Measurements from ENCODE around the gene ALG9.

ALG9 gene, protein sequence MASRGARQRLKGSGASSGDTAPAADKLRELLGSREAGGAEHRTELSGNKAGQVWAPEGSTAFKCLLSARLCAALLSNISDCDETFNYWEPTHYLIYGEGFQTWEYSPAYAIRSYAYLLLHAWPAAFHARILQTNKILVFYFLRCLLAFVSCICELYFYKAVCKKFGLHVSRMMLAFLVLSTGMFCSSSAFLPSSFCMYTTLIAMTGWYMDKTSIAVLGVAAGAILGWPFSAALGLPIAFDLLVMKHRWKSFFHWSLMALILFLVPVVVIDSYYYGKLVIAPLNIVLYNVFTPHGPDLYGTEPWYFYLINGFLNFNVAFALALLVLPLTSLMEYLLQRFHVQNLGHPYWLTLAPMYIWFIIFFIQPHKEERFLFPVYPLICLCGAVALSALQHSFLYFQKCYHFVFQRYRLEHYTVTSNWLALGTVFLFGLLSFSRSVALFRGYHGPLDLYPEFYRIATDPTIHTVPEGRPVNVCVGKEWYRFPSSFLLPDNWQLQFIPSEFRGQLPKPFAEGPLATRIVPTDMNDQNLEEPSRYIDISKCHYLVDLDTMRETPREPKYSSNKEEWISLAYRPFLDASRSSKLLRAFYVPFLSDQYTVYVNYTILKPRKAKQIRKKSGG

DNA sequence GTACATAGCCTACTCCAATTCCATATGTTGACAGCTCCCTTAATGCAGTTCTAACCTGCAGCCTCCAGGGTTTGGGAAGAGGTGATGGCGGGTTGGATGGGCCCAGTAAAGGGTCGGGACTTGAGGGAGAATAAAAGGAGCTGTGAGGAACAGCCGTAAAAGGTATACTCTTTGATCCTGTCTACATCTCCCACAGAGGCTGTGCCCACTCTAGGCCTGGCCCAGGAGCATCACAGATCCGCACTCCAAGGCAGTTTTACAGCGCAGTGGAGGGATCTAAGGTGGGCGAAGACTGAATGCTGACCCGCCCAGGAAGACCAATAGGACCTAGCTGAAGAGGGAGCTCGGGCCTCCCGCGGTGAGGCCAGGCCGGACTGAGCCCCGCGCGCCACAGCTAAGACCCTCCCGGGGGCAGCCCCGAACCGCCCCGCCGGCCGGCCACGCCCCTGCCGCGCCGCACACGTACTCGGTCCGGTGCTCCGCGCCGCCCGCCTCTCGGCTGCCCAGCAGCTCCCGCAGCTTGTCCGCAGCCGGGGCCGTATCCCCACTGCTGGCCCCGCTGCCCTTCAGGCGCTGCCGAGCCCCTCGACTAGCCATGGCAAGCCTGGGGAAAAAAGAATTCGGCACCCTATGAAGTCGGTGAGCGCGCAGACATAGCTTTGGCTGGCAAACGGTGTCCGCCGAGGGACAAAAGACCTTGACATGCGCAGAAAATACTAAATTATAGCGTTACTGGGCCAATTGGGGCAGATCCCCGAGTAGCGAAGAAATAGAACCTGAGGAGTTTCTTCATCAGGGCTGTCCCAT is at the start of gene ALG9:
ALG9 (minus strand) TSS at position 696 of the 807 bp plus-strand sequence; CDS start at position 597, 99 bp downstream.
- Mint-ChIP-seq H3K36me3 (peaks cover 35% of the 10 kb centered on the region), H3K4me3 (peak within 1 kb of the TSS; percentile 91), H3K9me3 (no peaks in the 10 kb centered on the region)

DNA sequence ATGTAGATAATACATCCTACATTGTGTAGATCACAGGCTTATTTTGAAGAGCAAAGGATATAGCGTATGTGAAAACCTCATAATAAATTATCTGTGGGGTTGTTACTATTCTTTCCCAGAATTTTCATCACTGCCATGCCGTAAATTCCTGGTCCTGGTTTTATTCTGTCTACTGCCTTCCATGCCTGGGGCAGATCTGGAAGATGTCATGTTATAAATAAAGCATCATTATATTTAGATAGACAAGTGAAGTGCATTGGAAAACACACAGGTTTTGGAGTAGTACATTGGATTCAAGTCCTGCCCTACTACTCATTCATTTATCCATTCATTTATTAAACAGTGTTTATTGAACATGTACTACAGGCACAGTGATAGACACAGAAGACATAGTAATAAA is 49.5 kb upstream of the ALG9 start:
- DNase-seq, result no peak
- H3K27me3 Mint-ChIP-seq, result peaks cover 48% of the 10 kb centered on the region
- H3K4me1 Mint-ChIP-seq, result peaks cover 3% of the 10 kb centered on the region
- H3K27ac Mint-ChIP-seq, result no peak overlapping the region
- H3K9me3 Mint-ChIP-seq, result no peaks in the 10 kb centered on the region
- H3K36me3 Mint-ChIP-seq, result no peaks in the 10 kb centered on the region
- no peak overlapping the region for H3K4me3 Mint-ChIP-seq
- CTCF ChIA-PET, result no interaction called here

More for the DNA sequence above, at the start of gene ALG9:
- Mint-ChIP-seq H3K4me1 (peaks cover 23% of the 10 kb centered on the region), H3K27ac (peak within 1 kb of the TSS; percentile 92), H3K27me3 (no peaks in the 10 kb centered on the region)
- CTCF ChIA-PET, result interaction anchor here (0.6 to 2.7 kb wide), 12 partner anchors 10 to 416 kb away, joined by 3 to 18 read pairs (median 3); partner anchors contain the start of gene CFAP68
- DNase-seq, result peak; percentile 93

DNA sequence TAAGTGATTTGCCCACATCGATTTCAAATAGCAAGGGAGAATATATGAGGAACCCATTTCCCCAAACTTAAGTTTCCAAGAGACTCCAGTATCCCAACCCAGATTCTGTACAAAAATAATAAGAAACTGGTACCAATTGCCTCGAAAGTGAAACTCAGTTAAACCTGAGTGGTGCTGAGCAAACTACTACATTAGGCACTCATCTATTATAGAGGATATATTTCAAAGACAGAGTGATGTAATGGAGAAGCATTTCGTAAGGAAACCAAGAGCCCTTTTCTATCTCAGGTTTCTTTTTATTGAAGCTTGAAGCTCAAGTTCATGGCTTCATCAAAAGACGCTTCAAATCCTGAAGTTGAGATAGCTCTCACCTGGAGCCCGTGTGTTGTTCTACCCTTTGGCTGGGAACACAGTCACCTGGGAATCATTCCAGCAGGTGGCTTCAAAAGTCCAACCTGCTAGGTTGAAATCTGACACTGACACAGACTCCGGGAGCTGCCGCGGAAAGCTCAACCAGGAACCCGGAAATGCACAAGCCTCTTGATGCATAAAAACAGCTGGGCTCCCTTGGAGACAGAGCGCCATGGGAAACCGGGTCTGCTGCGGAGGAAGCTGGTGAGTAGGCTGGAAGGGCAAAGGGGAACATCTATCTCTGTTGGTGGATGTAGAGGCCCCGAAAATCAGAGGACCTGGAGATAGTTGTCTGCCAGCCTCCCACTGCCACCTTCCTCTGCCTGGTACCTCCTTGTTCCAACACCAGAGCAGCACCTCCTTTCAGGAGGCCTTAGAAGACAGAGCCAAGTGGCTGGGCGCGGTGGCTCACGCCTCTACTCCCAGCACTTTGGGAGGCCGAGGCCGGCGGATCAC is 47.2 kb upstream of the ALG9 start, which contains the start of gene C11orf52:
C11orf52 (plus strand) TSS at position 524 of the 867 bp plus-strand sequence; CDS start at position 584, 60 bp downstream.
- Mint-ChIP-seq H3K4me3 (no peak within 1 kb of the TSS), H3K9me3 (no peaks in the 10 kb centered on the region), H3K27me3 (peaks cover 53% of the 10 kb centered on the region), H3K4me1 (no peaks in the 10 kb centered on the region), H3K27ac (no peak within 1 kb of the TSS), H3K36me3 (no peaks in the 10 kb centered on the region)
- CTCF ChIA-PET, result interaction anchor here (1.1 to 1.3 kb wide), 2 partner anchors 9 to 64 kb away, joined by 3 to 4 read pairs; no protein-coding TSS in a partner anchor
- DNase-seq, result no peak

DNA sequence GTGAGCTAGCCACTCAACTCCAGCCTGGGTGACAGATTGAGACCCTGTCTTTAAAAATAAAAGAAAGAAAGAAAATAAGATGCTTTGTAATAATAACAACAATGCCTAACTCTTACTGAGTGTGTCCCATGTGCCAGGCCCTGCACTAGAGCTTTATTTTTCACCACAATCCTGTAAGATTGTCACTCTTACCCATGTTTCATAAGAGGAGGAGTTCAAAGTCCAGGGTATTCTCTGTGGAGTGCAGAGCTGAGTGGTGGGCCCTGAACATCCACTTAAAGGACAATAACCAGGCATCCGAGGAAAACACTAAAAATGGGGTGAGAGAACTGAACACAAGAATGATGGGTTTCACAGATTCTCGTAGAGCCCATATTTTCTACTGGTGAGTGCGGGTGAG is 46.4 kb upstream of the ALG9 start:
- H3K27ac Mint-ChIP-seq, result no peak overlapping the region
- no peaks in the 10 kb centered on the region for H3K9me3 Mint-ChIP-seq
- DNase-seq, result no peak
- no peaks in the 10 kb centered on the region for H3K36me3 Mint-ChIP-seq
- no peak overlapping the region for H3K4me3 Mint-ChIP-seq
- peaks cover 54% of the 10 kb centered on the region for H3K27me3 Mint-ChIP-seq
- CTCF ChIA-PET, result interaction anchor here (0.7 kb wide), 1 partner anchor 47 kb away, joined by 3 read pairs; no protein-coding TSS in a partner anchor
- H3K4me1 Mint-ChIP-seq, result no peaks in the 10 kb centered on the region

DNA sequence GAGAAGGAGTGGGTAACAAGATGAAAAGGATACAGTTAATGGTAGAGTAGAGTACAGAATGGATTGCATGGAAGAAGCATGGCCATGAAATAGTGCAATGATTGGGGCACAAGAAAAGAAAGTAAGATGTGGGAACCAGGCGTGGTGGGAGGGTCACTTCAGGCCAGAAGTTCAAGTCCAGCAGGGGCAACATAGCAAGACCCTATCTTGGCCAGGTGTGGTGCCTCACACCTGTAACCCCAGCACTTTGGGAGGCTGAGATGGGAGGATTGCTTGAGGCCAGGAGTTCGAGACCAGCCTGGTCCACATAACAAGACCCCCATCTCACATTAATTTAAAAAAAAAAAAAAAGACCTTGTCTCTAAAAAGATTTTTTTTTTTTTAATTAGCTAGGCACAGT is 45.9 kb upstream of the ALG9 start:
- Mint-ChIP-seq H3K36me3 (no peaks in the 10 kb centered on the region), H3K27ac (no peak overlapping the region), H3K9me3 (no peaks in the 10 kb centered on the region), H3K4me1 (no peaks in the 10 kb centered on the region), H3K27me3 (peaks cover 59% of the 10 kb centered on the region), H3K4me3 (no peak overlapping the region)
- DNase-seq, result no peak
- CTCF ChIA-PET, result interaction anchor here (0.7 kb wide), 1 partner anchor 46 kb away, joined by 3 read pairs; no protein-coding TSS in a partner anchor

DNA sequence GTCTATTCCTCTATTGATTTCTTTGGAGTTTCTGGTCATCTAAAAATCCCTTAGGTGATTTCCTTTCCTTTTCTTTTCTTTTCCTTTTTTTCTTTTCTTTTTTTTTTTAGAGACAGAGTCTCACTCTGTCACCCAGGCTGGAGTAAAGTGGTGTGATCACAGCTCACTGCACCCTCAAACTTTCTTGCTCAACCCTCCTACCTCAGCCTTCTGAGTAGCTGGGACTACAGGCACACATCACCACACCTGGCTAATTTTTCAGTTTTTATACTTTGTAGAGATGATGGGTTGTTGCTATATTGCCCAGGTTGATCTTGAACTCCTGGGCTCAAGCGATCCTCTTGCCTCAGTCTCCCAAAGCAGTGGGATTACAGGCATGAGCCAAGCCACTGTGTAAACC is 45.4 kb upstream of the ALG9 start:
- no peaks in the 10 kb centered on the region for H3K36me3 Mint-ChIP-seq
- no peak overlapping the region for H3K4me3 Mint-ChIP-seq
- peaks cover 61% of the 10 kb centered on the region for H3K27me3 Mint-ChIP-seq
- H3K27ac Mint-ChIP-seq, result no peak overlapping the region
- H3K4me1 Mint-ChIP-seq, result no peaks in the 10 kb centered on the region
- no peaks in the 10 kb centered on the region for H3K9me3 Mint-ChIP-seq
- CTCF ChIA-PET, result no interaction called here
- no peak for DNase-seq

DNA sequence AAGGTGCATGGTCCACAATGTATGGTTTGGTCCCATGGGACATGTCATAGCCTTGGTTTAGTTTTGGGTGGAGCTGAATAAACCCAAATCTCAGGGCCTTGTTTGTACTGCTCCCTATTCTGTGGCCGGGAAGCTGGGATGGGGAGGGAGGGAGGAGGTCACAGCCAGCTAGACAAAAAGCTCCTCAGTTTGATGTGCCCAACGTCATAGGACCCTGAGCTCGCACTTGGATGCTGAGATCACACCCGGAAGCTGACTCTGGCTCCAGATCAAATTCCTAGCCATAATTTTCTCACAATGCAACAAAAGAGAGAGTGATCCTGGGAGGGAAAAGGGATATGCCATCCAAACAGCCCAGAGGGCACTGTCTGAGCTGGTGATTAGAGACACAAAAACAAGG is 42.6 kb upstream of the ALG9 start:
- Mint-ChIP-seq H3K9me3 (no peaks in the 10 kb centered on the region), H3K4me1 (no peaks in the 10 kb centered on the region), H3K27me3 (peaks cover 76% of the 10 kb centered on the region), H3K36me3 (no peaks in the 10 kb centered on the region), H3K27ac (no peak overlapping the region), H3K4me3 (no peak overlapping the region)
- no peak for DNase-seq
- CTCF ChIA-PET, result no interaction called here

DNA sequence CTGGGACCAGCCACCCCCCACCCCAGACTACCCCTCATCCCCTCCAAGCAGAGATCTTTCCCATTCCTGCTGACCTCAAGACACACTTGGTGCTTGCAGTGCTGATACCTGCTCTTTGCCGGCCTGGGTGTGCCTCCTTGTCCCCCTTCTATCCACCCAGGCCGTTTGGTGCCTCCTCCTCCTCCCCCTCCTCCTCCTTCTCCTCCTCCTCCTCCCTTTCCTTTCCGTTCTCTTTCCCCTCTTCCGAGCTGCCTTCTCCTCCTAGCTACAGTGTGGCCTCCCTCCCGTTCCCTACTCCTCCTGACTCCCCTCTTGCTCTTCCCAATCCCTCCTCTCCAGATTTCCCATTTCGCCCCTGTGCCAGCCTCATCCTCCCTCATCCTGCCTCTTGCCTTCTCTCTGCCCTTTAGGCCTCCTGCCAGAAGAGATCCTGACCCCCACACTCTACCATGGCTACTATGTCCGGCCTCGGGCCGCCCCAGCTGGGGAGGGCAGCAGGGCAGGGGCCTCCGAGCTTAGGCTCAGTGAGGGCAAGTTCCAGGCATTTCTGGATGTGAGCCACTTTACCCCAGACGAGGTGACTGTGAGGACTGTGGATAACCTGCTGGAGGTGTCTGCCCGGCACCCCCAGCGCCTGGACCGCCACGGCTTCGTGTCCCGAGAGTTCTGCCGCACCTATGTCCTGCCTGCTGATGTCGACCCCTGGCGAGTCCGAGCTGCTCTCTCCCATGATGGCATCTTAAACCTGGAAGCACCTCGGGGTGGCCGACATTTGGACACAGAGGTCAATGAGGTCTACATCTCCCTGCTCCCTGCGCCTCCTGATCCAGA is 41.9 kb upstream of the ALG9 start:
- Mint-ChIP-seq H3K4me3 (no peak overlapping the region), H3K27me3 (peaks cover 76% of the 10 kb centered on the region), H3K36me3 (no peaks in the 10 kb centered on the region), H3K4me1 (no peaks in the 10 kb centered on the region), H3K27ac (no peak overlapping the region), H3K9me3 (no peaks in the 10 kb centered on the region)
- CTCF ChIA-PET, result no interaction called here
- DNase-seq, result no peak

DNA sequence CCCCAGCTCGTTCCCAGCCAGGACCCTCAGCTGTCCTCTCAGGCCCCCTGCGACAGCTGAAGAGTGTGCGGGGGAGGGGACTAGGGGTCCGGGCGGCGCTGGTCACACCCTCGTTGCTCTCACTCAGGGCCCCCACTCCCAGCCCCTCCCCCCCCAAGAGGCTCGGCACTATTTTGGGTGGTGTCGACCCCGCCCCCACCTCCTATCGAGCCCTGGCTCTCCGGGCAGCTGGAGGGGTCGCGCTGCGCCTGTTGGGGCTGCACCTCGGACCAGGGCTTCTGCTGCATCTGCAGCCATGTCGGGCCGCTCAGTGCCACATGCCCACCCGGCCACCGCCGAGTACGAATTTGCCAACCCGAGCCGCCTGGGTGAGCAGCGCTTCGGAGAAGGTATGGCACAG is 41.2 kb upstream of the ALG9 start, which contains the start of gene HSPB2:
HSPB2 (plus strand) TSS at position 200 of the 400 bp plus-strand sequence; CDS start at position 296, 96 bp downstream.
- no peak within 1 kb of the TSS for H3K4me3 Mint-ChIP-seq
- no peaks in the 10 kb centered on the region for H3K9me3 Mint-ChIP-seq
- no peaks in the 10 kb centered on the region for H3K4me1 Mint-ChIP-seq
- H3K27me3 Mint-ChIP-seq, result peaks cover 76% of the 10 kb centered on the region
- DNase-seq, result no peak
- CTCF ChIA-PET, result no interaction called here
- H3K36me3 Mint-ChIP-seq, result no peaks in the 10 kb centered on the region
- H3K27ac Mint-ChIP-seq, result no peak within 1 kb of the TSS

DNA sequence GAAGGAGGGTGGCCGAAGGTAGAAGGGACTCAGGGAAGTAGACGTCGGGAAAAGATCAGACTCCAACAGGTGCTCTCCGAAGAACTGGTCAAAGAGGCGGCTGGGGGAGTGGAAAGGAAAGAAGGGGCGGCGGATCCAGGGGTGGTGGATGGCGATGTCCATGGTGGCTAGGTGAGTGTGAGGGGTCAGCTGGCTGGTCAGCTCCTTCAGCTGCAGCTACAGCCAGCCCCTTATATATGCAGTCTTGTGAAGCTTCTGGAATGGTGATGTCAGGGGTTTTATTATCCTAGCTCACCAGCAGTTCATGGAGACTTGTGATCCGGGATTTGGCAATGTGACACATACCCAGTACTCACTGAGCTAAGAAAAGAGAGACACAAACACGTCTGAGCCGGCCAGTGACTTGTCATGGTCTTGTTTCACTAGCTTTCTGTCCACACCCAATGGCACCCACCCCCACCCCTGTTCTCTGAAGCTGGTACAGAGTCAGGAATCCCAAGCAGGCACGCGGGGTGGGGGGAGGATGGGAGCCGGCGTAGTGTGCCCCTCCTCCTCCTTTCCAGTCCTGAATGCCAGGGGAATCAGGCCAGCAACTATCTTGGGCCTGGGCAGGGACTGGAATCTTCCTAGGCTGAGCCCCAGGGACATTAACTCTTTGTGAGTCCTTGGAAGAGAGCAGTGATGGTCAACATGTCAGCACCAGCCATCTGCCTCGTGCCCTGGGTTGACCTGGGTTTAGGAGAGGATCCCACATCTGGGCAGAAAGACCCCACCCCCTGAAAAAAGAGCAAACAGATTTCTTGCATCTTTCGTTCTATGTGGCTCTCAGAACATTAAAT is 40.4 kb upstream of the ALG9 start, which contains the start of gene CRYAB:
CRYAB (minus strand) TSS at position 208 of the 839 bp plus-strand sequence; CDS start at position 162, 46 bp downstream.
- Mint-ChIP-seq H3K9me3 (no peaks in the 10 kb centered on the region), H3K27ac (no peak within 1 kb of the TSS), H3K36me3 (no peaks in the 10 kb centered on the region), H3K4me3 (no peak within 1 kb of the TSS), H3K27me3 (peaks cover 70% of the 10 kb centered on the region), H3K4me1 (no peaks in the 10 kb centered on the region)
- DNase-seq, result no peak
- CTCF ChIA-PET, result no interaction called here

DNA sequence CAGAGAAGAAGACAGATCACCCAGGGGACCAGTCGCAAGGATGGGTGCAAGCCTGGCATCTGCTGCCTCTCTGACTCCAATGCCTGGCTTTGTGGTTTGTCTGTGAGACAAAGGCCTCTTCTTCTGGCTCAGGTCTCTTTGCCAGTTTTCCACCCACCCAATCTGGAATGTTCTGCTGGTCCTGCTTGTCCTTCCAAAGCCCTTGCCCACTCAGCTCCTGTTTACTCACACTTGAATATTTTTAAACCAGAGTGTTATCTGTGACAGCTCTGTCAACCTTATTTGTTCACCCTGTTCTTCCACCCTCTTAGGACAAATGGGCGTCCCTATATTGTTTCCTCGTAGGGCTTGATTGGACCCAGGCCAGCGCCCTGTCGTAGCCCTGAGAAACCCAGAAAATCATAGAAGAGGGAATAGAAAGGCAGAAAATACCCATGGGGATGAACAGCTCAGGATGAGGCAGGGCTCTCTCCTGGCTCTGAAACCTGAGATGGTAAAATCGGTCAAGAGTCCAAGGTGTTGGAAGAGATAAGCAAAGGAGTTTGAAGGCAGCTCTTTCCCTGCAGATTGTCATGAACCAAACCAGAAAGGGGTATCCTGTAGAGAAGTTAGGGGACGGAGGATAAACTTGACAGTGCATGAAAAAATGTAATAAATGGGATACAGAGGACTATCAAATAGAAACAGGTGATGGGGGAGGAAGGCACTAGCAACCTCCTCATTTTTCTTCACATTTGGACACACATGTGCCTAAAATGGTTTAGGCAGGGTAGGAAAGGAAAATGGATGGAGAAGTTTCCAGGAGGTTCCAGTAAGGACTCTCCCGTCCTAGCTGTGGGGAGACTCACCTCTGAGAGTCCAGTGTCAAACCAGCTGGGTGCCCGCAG is 39.5 kb upstream of the ALG9 start:
- no peaks in the 10 kb centered on the region for H3K36me3 Mint-ChIP-seq
- H3K4me1 Mint-ChIP-seq, result no peaks in the 10 kb centered on the region
- H3K4me3 Mint-ChIP-seq, result no peak overlapping the region
- H3K9me3 Mint-ChIP-seq, result no peaks in the 10 kb centered on the region
- DNase-seq, result no peak
- peaks cover 66% of the 10 kb centered on the region for H3K27me3 Mint-ChIP-seq
- H3K27ac Mint-ChIP-seq, result no peak overlapping the region
- CTCF ChIA-PET, result no interaction called here
